Heart left ventricle (tissue), 16 donors: Measurements from ENCODE around the gene TMEM132A. TPM values are rescaled to one million over a fixed set of nuclear protein-coding genes. Genes with fewer than 3 reads are reported as not detected.

Source experiments
- ATAC-seq, 4 donors: fragments of 200-7000 bp; cut with Tn5 transposase; one replicate each; pipeline ENCODE4 v1.9.1; 2020 to 2022; ENCODE audit warnings: moderate library complexity in 4 of 4, mild to moderate bottlenecking in 3 of 4, moderate number of reproducible peaks in 1 of 4
- DNase-seq, 5 donors: peaks; one replicate each; pipeline ENCODE4 v3.0.0-alpha.2; 2020
- H3K27ac ChIP-seq, 12 donors: fragments of 200-600 bp; sonication (generic) in 4 of 12; one replicate each; pipeline versions ENCODE4 v1.5.0 to v1.8.0; 2016 to 2022; ENCODE audit warnings: mild to moderate bottlenecking in 2 of 12
- H3K27me3 ChIP-seq, 9 donors: fragments of 200-600 bp; sonication (generic) in 2 of 9; one replicate each; pipeline versions ENCODE4 v1.5.1 to v1.8.0; 2016 to 2022; ENCODE audit warnings: mild to moderate bottlenecking in 3 of 9
- H3K36me3 ChIP-seq, 9 donors: fragments of 200-600 bp; sonication (generic) in 2 of 9; one replicate each; pipeline versions ENCODE4 v1.5.0 to v1.8.0; 2018 to 2022; ENCODE audit warnings: mild to moderate bottlenecking in 2 of 9
- H3K4me1 ChIP-seq, 12 donors: fragments of 200-600 bp; sonication (generic) in 4 of 12; one replicate each; pipeline versions ENCODE4 v1.5.0 to v1.8.0; 2016 to 2022; ENCODE audit warnings: mild to moderate bottlenecking in 3 of 12
- H3K4me3 ChIP-seq, 12 donors: fragments of 200-600 bp; sonication (generic) in 4 of 12; one replicate each; pipeline versions ENCODE4 v1.5.0 to v1.8.0; 2017 to 2022; ENCODE audit warnings: mild to moderate bottlenecking in 9 of 12, moderate library complexity in 4 of 12
- H3K9me3 ChIP-seq, 12 donors: fragments of 200-600 bp; sonication (generic) in 4 of 12; one replicate each; pipeline versions ENCODE4 v1.5.0 to v1.8.0; 2016 to 2022; ENCODE audit warnings: mild to moderate bottlenecking in 1 of 12
- POLR2A ChIP-seq, 2 donors: fragments of 450-650 bp; IDR thresholded peaks; one replicate each; pipeline ENCODE4 v1.6.1; 2017; ENCODE audit warnings: antibody characterized with exemption in 2 of 2, mild to moderate bottlenecking in 2 of 2, moderate library complexity in 2 of 2
- WGBS, 4 donors: extraction: QIAGEN DNeasy Blood & Tissue Kit in 2 of 4; methylation state at CpG; one replicate each; pipeline versions ENCODE4 v1.1.5 to v1.1.7; 2013 to 2018; 5-methylcytosine and 5-hydroxymethylcytosine counted together
- intact Hi-C, 10 donors: fragments of 100-400 bp; cut with DNase I; formaldehyde crosslinking; loops; one replicate each; pipeline versions ENCODE4 v1.11.1 to v1.14.2; 2022
- polyA plus RNA-seq, 2 donors: library from polyadenylated mRNA; stranded (reverse); fragments of 200-250 nt; gene quantifications; one replicate each; pipeline ENCODE4 v1.2.3, GENCODE V29; 2013
- total RNA-seq, 9 donors: library from RNA; depleted of rRNA in 2 of 9; stranded (reverse); fragments of >200 nt in 2 of 9; fragmentation: NEBNext Ultra II Directional in 3 of 9; extraction: Animal tissue kit (Norgen Biotek cat#: 25700) in 3 of 9; gene quantifications; one replicate each; pipeline versions ENCODE4 v1.1.0 to v1.2.4, GENCODE V29; 2016 to 2023
- TF ChIP-seq, protein P1 (sequence below), 12 donors: fragments of 200-600 bp; sonication (generic) in 4 of 12; IDR thresholded peaks; one replicate each; pipeline versions ENCODE4 v1.5.0 to v1.8.0; 2018 to 2022; ENCODE audit warnings: antibody characterized with exemption in 12 of 12, mild to moderate bottlenecking in 5 of 12
- donor health status: ischemic (EF 13 %, LVEDD 7.1; RV severe dilation, severe dysfunction).
- donor health status: healthy with polysubstance abuse.
- donor health status: DM: no; HTN: yes; CAD: no.
- donor health status: DM: no; HTN: no; CAD: no.
- donor health status: ischemic (EF 25% LVEDD 6.9; RV normal size, moderate dysfunction).
- donor health status: ischemic (EF 25% LVEDD 5.7; RV mildly dilated, moderate dysfunction).
- donor health status: healthy.
- donor health status: DM: yes; HTN: yes; CAD: no.
- donor health status: ischemic (EF 35%, LVEDD 5.7; RV mildly dilated, moderate dysfunction).
- donor health status: nonischemic (EF 11% LVEDD 7.7; RV severe dilation, severe dysfunction).
- donor health status: DM: yes; HTN: yes; CAD: no.
- donor health status: PGD.
- donor health status: ischemic (EF 29% LVEDD 5.4; RV normal size, mild dysfunction).
- donor health status: nonischemic (EF 23%, LVEDD 6.1; RV moderate dilation, normal function).

Gene TMEM132A
- total and polyA plus RNA-seq, 11 donors = 3.1 to 16.1 (median 8.5) TPM

- intact Hi-C loops = no loop called here
- Histone ChIP-seq H3K9me3 (no peaks in the 10 kb centered on the region), H3K36me3 (no peaks in the 10 kb centered on the region), H3K27me3 (no peaks in the 10 kb centered on the region), H3K27ac (peak overlapping the region in 1 of 12 donors; percentile 55), H3K4me1 (peaks cover 0 to 16% (median 0%) of the 10 kb centered on the region in 12 donors), H3K4me3 (no peak overlapping the region)
- WGBS, 4 donors = 83 to 88% (median 86%) methylated on average over 9 to 10 of the region's 10 CpGs
- DNase-seq (no peak), ATAC-seq (no peak)
- TF ChIP-seq, protein P1, sequence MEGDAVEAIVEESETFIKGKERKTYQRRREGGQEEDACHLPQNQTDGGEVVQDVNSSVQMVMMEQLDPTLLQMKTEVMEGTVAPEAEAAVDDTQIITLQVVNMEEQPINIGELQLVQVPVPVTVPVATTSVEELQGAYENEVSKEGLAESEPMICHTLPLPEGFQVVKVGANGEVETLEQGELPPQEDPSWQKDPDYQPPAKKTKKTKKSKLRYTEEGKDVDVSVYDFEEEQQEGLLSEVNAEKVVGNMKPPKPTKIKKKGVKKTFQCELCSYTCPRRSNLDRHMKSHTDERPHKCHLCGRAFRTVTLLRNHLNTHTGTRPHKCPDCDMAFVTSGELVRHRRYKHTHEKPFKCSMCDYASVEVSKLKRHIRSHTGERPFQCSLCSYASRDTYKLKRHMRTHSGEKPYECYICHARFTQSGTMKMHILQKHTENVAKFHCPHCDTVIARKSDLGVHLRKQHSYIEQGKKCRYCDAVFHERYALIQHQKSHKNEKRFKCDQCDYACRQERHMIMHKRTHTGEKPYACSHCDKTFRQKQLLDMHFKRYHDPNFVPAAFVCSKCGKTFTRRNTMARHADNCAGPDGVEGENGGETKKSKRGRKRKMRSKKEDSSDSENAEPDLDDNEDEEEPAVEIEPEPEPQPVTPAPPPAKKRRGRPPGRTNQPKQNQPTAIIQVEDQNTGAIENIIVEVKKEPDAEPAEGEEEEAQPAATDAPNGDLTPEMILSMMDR (IDR thresholded peaks at IDR 0.05) = no peak
- no peak for TF ChIP-seq POLR2A (IDR thresholded peaks at IDR 0.05)
These were observed 54.5 kb downstream of the TMEM132A start for GRCh38 chr11:60978546-60979380.

DNA sequence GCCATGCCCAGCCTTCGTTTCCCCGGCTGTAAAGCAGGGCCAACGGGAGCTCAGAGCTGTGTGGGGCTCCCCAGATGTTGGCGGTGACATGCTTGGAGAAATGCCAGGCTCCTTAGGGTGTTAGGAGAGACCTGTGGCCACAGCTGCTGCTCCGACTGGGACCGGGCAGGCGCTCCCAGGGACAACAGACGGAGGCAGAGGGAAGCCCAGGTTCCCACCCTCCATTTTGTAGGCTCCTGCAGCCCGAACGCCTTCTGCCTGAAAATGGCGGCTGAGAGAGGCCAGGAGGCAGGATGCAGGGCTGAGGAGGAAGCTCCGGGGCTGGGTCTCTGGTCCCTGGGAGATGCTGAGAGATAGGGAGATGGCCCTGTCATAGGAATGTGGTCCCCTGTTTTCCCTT, 57.3 kb downstream of the TMEM132A start:
- TF ChIP-seq, protein P1 (IDR thresholded peaks at IDR 0.05) = no peak
- no peak for TF ChIP-seq POLR2A (IDR thresholded peaks at IDR 0.05)
- H3K4me3 ChIP-seq = no peak overlapping the region
- ATAC-seq (no peak), DNase-seq (no peak)
- WGBS, 4 donors = 73 to 91% (median 84%) methylated on average over 10 to 12 of the region's 12 CpGs
- intact Hi-C loops = no loop called here
- no peak overlapping the region for H3K27ac ChIP-seq
- no peaks in the 10 kb centered on the region for H3K9me3 ChIP-seq
- H3K4me1 ChIP-seq = peaks cover 0 to 22% (median 0%) of the 10 kb centered on the region in 12 donors
- H3K27me3 ChIP-seq = no peaks in the 10 kb centered on the region
- no peaks in the 10 kb centered on the region for H3K36me3 ChIP-seq

- peaks cover 0 to 22% (median 0%) of the 10 kb centered on the region in 12 donors for H3K4me1 ChIP-seq
- ATAC-seq = no peak
- 92 to 100% (median 95%) methylated on average over 4 to 8 of the region's 8 CpGs for WGBS, 4 donors
These were observed 57.9 kb downstream of the TMEM132A start for GRCh38 chr11:60982184-60982583.

DNA sequence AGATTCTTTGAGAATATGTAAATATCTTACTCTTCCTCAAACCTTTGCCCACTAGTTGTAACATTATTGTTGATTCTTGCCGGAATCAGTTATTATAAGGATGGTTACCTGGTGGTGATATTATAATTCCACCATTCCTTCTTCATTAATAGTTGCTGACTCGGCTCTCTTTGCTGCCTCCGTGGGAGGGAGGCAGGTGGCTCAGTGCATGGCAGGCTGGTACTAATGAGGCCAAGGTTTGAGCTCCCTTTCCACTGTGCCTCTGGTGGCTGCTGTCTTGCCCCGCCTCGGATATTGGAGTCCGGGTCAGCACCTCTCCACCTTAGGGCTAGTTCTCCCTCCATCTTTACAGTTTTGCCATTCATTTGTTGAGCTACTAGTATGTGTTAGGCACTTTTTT, 59.9 kb downstream of the TMEM132A start:
- Histone ChIP-seq H3K27me3 (peaks cover 0 to 10% (median 0%) of the 10 kb centered on the region in 9 donors), H3K4me1 (peaks cover 0 to 8% (median 0%) of the 10 kb centered on the region in 12 donors), H3K4me3 (no peak overlapping the region), H3K36me3 (no peaks in the 10 kb centered on the region), H3K9me3 (no peaks in the 10 kb centered on the region), H3K27ac (peak overlapping the region in 1 of 12 donors; percentile 46)
- TF ChIP-seq, protein P1 (IDR thresholded peaks at IDR 0.05) = no peak
- no peak for TF ChIP-seq POLR2A (IDR thresholded peaks at IDR 0.05)
- 65 to 86% (median 77%) methylated on average over 6 of the region's 6 CpGs for WGBS, 4 donors
- intact Hi-C loops = no loop called here
- ATAC-seq (no peak), DNase-seq (no peak)

More at GRCh38 chr11:60982184-60982583, 57.9 kb downstream of the TMEM132A start:
- TF ChIP-seq, protein P1 (IDR thresholded peaks at IDR 0.05) = no peak
- no peak for TF ChIP-seq POLR2A (IDR thresholded peaks at IDR 0.05)
- no peak for DNase-seq
- Histone ChIP-seq H3K9me3 (no peaks in the 10 kb centered on the region), H3K27ac (peak overlapping the region in 1 of 12 donors; percentile 18), H3K4me3 (no peak overlapping the region), H3K27me3 (no peaks in the 10 kb centered on the region), H3K36me3 (no peaks in the 10 kb centered on the region)
- intact Hi-C loops = no loop called here
